ENCODE results near the gene WWP2.
"Not testable (repeated sequence)": the region's sequence is repeated elsewhere in the genome, so short reads cannot be mapped to it uniquely, and the experiment has no call there.

Gene WWP2

DNA sequence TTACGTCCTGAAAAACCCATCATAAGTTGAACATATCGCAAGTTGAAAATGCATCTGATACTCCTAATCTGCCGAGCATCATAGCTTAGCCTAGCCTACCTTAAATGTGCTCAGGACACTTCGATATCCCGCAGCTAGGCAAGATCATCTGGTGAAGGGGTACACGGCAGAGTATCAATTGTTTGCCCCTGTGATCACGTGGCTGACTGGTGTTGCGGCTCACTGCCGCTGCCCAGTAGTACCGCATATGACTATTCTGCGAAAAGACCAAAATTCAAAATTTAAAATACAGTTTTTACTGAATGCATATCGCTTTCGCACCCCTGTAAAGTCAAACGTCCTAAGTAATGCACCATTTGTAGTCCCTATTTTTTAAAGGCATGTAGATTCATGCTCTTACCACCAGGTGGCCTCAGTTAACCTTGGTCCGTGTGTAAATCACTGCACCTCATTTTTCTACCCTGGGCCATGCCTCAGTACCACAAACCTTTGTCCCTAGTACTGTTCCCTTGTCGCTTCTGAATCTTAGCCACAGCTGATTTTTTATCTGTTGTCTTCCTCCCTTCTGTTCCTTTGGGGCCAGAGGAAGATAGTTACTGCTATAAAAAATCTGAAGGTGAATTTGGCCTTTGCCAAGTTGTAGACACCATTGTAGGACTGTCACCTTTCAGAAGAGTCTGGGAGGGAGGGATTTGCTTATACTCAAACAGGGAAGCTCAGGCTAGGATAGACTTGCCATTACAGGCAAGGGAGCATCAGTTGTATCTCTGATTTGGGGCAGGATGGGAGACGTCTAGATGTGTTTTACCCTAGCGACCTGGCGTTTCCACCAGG lies 34.4 kb downstream of the WWP2 start:
- peak; percentile 16 to 56 for DNase-seq

DNA sequence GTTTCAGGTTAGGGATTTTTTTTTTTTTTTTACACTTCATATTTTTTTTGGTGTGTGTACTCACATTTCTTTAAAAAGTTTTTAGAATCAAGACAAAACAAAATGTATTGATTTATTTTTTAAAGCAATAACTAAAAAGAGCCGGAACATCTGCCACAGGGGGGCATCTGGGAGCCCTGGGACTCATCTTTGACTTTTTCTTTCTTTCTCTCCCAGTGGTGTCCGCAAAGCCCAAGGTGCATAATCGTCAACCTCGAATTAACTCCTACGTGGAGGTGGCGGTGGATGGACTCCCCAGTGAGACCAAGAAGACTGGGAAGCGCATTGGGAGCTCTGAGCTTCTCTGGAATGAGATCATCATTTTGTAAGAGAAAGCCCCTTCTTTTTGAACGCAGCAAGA lies 36.3 kb downstream of the WWP2 start:
- DNase-seq, result no peak

DNA sequence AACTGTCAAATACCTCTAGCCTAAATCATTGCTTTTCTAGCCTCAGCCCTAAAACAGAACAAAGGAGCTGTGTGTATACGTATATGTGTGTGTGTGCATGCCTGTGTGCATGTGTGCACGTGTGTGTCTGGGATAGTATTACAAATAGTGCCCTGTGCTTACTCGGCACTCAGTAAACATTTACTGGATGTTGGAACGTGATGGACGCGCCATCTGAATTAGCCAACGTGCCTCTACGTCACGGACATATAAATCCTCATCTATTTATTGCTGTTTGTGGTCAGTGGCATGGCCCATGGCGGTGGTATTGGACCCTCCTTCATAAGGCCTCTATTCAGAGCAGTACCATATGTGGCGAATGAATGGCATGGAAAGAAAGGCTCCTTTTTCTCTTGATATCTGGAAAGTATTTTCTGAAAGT lies 37.5 kb downstream of the WWP2 start:
- no peak for DNase-seq

DNA sequence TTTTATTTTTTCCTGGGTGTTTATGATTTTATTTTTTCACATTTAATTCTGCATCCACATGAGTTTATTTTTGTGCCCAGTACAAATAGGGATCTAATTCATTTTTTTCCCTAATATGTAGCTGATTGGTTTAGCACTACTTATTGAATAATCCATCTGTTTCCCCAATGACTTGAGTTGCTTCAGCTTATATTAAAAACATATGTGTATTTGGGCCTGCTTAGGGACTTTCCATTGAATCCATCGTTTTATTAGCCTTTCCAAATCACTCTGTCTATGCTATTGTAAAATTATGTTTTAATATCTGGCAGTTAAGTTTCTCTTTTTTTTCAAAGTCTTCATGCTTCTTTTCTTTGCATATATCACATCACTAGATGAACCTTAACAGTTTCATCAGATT lies 42.2 kb downstream of the WWP2 start:
- DNase-seq, result no peak

DNA sequence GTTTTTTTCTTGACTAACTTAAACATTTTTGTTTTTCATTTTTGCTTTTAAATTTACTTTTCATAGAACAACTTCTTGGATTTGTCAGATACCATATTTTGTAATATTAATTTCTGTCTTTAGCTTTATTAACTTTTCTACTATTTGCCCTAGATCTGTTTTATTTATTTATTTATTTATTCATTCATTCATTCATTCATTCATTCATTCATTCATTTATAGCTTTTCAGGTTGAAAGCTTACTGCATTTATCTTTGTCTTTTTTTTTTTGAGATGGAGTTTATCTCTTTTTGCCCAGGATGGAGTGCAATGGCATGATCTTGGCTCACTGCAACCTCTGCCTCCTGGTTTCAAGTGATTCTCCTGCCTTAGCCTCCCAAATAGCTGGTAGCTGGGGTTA lies 44.6 kb downstream of the WWP2 start:
- DNase-seq, result not testable (repeated sequence)

DNA sequence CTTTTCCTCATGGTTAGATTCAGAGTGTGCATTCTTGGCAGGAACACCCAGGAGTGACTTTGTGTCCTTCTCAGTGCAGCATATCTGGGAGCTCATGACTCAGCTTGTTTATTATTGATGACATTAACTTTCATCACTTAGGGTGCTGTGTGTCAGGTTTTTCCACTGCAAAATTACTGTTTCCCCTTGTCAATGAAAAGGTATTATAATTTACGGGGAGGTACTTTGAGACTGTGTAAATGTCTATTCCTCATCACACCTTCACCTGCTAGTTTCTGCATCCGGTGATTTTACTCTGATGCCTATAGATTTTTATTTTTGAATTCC lies 50.5 kb downstream of the WWP2 start:
- DNase-seq, result no peak

DNA sequence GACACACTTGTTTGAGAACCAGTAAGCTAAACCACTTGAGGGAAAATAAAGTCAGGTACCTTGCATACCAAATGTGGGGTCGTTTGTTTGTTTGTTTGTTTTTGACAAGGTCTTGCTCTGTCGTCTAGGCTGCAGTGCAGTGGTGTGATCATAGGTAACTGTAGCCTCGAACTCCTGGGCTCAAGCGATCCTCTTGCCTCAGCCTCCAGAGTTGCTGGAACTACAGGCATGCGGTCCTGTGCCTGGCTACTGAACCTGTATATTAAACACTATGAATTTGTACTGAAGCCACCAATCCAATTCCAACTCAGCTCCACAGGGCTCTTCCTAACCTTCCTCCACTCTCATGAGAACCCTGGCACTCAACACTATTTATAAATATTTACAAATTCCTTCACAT lies 51.9 kb downstream of the WWP2 start:
- no peak for DNase-seq

DNA sequence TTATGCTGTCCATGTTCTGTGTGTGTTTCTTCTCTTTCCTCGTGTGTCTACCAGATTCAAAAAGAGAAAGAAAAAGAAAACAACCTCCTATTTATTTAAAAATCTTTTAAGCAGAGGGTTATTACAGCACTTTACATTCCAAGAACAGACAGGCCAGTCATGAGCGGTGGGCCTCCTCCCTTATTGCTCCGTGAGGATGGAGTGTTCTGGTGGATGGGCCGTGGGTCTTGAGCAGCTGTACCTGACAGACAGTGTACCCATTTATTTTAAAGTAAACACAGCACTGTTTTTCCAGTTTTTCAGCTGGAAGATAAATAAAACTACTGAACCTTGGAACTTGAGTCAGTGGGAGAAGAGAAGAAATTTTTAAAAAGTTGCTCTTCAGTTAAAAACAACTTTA lies 52.4 kb downstream of the WWP2 start:
- no peak for DNase-seq

DNA sequence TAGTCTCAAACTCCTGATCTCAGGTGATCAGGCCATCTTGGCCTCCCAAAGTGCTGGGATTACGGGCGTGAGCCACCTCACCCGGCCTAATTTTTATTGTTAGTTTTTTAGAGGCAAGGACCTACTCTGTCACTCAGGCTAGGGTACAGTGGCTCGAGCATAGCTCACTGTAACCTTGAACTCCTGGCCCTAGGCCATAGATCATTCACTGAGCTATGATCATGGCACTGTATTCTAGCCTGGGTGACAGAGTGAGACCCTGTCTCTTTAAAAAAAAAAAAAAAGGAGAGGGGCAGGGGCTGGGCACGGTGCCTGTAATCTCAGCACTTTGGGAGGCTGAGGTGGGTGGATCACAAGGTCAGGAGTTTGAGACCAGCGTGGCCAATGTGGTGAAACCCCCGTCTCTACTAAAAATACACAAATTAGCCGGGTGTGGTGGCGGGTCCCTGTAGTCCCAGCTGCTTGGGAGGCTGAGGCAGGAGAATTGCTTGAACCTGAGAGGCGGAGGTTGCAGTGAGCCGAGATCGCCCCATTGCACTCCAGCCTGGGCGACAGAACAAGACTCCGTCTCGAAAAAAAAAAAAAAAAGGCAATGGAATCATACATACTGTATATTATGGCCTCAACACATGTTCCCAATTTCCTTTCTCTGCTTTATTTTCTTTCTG lies 53.2 kb downstream of the WWP2 start:
- not testable (repeated sequence) for DNase-seq

DNA sequence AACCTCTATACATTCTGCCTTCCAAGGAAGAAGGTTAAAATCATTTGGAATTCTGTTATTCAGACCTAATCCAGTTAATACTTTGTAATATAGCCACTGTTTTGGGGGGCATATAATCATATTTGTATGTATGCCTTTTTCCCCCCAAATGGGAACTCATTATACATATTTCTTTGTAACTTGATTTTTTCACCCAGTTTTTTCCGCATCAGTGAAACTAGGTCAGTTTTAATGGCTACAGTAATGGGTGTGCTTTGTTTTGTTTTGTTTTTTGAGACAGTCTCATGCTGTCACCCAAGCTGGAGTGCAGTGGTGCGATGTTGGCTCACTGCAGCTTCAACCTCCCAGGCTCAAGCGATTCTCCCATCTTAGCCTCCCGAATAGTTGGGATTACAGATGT lies 54.9 kb downstream of the WWP2 start:
- no peak for DNase-seq

DNA sequence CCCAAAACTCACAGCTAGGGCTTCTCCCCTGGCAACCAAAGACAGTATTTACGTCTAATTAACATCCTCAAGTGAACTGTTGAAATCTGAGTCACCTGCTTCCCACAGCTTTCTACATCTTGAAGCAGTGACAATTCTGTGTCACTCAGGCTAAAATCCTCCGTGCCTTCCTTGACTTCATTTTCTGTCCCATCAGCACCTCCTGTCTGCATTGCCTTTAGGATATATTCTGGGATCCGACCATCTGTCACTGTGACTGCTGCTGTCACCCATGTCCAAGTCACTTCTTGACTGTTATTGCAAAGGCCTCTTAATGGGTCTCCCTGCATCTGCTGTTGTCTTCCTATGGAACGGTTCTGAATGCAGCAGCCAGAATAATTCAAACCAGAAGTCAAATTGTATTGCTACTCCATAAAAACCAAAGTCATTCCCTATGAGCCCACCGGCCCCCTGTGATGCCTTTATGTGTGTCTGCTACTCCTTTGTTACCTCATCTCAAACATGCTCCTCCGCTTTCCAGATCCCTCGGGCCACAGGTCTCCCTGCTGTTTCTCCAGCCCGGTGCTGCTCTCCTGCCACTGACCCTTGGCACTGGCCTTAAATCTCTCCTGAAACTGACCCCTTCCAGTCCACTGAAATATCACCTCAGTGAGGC lies 56.9 kb downstream of the WWP2 start:
- no peak for DNase-seq

DNA sequence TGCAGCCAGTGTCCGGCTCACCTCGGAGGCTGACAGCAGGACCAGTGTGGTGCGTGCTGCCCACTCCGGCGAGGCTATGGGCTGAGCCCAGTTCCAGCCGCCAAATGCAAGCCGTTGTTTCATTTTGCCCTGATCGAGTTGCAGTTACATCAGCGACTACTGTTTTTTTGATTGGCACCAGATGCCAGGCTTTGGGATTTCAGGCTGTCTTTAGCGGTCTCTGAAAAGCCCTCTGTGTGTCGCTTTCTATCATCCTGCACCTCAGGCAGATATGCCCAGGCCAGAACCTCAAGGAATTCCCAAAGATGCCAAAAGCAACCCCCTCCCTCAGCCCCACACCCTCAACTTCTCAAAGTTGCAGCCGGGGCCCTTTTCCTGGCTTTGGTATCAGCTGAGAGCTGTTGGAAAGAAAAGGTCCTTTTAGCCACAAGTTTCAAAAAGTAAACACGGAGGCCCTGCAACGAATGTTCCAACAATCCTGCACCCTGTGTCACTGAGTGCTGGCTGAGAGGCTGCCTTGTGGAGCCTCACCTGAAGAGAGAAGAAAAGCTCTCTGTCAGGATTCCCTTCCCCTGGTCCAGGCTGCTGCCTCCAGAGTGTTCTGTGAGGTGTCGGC lies 58.9 kb downstream of the WWP2 start:
- DNase-seq, result no peak

DNA sequence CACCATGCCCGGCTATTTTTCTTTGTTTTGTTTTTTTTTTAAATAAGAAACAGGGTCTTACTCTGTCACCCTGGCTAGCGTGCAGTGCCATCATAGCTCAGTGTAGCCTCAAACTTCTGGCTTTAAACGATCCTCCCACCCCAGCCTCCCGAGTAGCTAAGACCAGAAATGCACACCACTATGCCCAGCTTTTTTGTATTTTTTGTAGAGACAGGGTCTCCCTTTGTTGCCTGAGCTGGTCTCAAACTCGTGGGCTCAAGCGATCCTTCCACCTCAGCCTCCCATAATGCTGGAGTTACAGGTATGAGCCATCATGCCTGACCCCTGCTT lies 59.7 kb downstream of the WWP2 start:
- DNase-seq, result no peak

DNA sequence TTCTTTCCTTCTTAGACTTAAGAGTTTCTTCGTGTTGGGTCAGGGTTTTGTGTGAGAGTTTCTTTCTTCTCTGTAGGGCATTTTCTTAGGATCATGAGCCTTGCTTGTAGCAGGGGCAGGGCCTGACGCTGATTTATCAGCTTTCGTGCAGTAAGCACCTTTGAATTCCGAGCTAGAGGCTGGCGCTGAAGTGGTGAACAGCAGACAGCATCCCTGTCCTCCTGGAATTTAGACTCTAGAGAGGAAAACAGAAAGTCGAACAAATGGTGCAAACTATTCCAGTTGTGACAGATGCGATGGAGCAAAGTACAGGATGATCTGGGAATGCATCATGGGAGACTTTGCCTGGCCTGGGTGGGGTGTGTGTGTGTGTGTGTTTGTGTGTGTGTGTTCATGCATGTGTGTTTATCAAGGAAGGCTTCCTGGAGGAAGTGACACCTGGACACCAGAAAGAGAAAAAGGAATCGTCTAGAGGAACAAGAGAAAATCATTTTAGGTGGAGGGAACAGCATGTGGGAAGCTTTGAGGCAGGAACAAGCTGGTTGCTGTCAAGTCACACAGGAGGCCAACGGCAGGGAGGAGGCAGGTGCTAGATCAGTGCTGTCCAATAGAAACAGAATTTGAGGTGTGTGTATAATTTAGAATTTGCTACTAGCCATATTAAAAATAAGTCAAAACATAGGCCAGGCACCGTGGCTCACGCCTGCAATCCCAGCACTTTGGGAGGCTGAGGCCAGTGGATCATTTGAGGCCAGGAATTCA lies 60.2 kb downstream of the WWP2 start:
- DNase-seq, result no peak

DNA sequence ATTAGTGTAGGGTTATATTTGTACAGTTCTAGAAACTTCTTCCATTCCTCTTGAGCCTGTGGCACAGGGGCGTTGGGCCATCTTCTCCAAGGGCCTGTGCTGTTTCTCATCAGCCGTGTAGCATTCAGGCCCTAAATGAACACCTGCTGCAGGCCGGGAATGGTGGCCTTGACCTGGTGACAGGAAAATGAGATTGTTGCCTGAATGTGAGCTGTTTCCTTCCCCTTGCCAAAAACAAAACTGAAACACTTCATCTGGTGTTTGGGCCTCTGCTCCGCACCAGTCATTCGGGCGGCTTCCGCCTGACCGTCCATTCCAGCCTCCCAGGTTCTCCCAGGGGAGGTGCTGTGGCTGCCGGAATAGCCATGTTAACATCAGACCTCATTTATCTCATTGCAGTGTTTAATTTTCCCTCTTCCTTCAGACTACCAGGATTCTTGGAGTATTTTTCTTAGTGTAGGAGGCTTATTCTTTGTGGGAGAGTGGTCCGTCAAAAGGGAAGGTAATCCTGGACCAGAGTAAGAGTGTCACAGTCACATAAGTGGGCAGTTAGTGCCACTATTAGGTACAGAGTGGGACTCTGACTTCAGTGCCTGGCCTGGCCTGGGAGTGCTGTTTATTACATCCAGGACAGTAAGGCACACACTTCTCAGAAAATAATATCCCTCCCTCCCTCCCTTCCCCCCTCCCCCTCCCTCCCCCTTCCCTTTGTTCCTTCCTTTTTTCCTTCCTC lies 61.9 kb downstream of the WWP2 start:
- peak in 1 of 2 donors; percentile 12 for DNase-seq

DNA sequence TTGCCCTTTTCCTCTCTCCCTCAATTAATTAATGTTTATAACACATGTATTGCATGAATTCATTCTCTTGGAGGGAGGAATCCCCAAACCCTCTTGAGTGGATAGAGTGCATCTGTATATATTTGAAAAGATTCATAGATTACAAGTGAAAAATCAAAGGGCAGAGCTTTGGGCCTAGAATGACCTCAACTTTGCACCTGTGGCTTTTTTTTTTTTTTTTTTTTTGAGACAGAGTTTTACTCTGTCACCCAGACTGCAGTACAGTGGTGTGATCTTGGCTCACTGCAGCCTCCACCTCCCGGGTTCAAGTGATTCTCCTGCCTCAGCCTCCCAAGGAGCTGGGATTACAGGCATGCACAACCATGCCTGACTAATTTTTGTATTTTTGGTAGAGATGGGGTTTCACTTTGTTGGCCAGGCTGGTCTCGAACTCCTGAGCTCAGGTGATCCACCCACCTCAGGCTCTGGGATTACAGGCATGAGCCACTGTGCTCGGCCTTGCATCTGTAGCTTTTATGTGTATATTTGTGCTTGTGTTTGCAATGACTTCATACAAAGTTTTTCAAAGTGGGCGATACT lies 62.5 kb downstream of the WWP2 start:
- DNase-seq, result not testable (repeated sequence)

DNA sequence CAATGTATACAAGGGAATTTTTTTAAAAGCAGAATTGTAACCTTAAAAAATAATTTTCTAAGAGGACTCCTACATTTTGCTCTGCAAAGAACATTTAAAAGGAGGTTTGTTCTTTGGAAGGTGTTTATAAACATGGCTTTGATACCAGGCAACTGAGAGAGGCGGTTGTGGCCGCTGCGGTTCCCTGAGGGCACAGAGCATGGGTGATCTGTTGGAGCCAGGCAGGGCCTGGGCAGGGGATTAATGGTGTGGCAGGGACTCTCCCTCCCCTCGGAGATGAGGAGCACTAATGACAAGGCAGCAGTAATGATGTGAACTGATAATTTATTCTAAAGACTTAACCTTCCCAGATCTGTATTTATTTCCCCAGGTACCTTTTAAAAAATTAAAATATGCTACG lies 65.4 kb downstream of the WWP2 start:
- DNase-seq, result no peak

DNA sequence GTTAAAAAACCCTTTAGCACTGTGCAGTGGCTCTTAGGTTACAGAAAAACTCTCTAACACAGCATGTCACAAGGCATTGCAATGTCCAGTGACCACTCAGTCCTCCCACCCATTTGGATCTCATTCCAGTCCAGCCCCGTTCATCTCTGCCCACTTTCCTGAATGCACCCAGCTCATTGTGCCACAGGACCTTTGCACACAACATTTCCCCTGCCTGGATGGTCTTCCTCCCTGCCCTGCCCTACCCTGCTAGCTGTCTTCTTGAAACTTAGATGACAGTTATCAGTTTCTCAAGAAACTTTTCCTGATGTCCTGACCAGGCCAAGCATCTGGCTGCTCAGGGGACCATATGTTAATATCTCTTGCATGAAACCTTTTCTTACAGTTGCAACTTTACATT lies 67.2 kb downstream of the WWP2 start:
- no peak for DNase-seq

DNA sequence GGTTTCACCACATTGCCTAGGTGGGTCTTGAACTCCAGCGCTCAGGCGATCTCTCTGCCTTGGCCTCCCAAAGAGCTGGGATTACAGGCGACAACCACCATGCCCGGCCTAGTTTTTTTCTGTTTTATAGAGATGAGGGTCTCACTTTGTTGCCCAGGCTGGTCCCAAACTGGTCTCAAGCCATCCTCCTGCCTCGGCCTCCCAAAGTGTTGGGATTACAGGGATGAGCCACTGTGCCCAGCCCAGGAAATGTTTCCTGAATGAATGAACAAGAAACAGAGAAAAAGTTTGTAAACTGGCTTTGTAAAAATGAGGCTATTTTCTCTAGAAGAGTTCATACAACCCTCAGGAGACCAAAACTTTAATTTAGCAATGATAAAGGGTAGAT lies 68.0 kb downstream of the WWP2 start:
- no peak for DNase-seq

DNA sequence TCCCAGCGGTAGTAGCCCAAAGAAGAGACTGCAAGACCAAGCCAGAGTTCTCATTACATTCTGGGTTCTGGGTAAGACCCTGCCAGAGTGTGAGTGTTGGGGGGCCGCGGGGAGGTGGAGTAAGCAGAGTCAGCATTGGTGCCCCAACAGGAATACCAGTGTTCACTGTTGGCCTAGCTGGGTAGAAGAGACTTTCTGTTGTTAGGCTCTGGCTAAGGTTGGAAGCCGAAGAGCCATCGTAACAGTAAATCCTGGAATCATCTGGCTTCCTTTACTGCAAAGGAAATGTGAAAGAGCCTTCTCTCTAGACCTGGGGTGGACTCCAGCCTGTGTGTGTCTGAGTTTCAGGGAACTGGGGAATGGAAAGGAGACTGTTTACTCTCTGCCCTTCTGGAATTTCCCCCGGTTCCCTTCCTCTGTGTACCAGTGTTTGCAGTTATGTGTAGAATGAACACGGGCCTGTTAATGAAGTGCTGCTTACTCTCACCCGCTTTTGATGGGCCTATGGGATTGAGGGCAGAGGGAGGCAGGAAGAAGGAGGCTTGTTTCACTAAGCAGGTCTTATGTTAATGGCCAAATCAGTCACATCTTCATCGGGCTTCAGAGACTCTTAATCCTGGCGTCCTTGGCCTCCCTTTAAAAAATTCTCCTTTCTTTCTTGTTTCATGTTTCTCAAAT lies 68.5 kb downstream of the WWP2 start:
- DNase-seq, result no peak

Measured in CD4-positive, alpha-beta T cell treated with Interleukin-4 for 1 hour (primary cell).